GM12892 (cell line): ENCODE results near the gene ARFIP1.

Experiments used
- POLR2A ChIP-seq: IDR thresholded peaks from 2 replicates; pipeline ENCODE4 v1.6.1; 2011; ENCODE audit warnings: low read depth, low read length, control low read depth
- POLR2AphosphoS5 ChIP-seq: IDR thresholded peaks from 2 replicates; pipeline ENCODE4 v1.6.1; 2011; ENCODE audit warnings: low read depth, low read length, control low read depth

DNA sequence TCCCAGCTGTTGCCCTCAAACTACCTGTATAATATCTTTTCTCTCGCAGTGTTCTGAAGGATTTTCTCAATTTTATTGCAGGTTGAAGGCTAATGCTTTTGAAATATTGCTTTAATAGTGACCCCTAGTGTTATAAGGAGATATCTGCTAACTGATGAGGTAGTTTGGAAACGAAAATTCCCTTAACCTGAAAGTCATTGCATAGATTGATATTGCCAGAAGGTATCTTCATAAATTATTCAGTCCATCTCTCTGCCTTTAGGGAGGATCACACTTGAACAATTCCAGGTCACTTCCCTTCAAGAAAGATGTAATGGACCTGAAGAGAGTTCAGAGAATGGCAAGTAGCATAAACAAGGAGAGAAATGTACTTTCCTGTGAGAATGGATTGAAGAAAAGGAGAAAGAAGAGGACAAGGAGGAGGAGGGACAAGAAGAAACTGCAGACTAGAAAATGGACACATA is 44.3 kb upstream of the ARFIP1 start:
- TF ChIP-seq POLR2A (no peak), POLR2AphosphoS5 (no peak)
